Fibroblast of skin of back (primary cell): Measurements from ENCODE around the gene SDHAF3. TPM values are rescaled to one million over a fixed set of nuclear protein-coding genes. Genes with fewer than 3 reads are reported as not detected.
A peak's percentile ranks its signal among the peaks of the same experiment; 100 is the strongest.
"Not testable (repeated sequence)": the region's sequence is repeated elsewhere in the genome, so short reads cannot be mapped to it uniquely, and the experiment has no call there.

Experiments used
- DNase-seq: peaks from one replicate; pipeline ENCODE4 v3.0.0-alpha.2; 2013
- polyA plus RNA-seq, 2 experiments: library from polyadenylated mRNA; unstranded; fragments of 120-200 nt; gene quantifications; one replicate each; pipeline ENCODE4 v1.2.1, GENCODE V29; 2013; ENCODE audit not compliant: insufficient read length in 2 of 2

The SDHAF3 gene
- polyA plus RNA-seq (2013, experiment 1 of 2; ENCODE audit: insufficient read length) = 15.3 TPM
- polyA plus RNA-seq (2013, experiment 2 of 2; ENCODE audit: insufficient read length) = 11.2 TPM

DNA sequence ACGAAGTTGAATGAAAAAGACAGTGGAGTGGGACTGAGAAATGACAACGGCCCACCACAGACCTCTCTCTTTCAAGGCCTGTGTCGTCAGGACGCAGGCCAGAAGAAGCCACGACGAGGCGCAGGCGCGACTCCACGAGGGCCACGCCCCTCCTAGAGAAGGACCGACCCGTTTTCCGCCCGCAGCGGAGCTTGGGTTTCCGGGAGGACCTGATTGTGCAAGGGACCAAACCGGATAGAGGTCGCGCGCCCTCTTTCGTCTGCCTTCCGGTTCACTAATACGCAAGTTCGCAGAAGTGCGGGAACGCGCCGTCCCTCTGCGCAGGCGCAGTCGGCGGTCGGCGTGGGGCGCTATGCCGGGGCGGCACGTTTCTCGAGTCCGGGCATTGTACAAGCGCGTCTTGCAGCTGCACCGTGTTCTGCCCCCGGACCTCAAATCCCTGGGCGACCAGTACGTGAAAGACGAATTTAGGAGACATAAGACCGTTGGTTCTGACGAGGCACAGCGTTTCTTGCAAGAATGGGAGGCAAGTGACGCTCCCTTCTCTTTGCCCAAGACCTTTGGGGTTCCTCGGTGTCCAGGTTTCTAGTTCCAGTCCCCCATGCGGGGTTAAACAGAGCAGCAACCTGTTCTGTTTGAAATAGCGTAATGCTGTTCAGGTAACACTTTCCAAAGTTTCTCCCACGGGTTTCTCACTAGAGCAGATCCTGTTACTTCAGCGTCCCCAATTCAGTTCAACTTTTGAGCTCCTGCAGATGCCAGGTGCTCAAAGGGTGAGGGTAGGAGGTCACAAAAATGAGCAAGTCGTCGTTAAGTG lies at the start of gene SDHAF3:
Gene SDHAF3 (plus strand): TSS at position 327 of the 817 bp plus-strand sequence. CDS start 26 bp downstream, at position 353.
- DNase-seq = peak; percentile 98

DNA sequence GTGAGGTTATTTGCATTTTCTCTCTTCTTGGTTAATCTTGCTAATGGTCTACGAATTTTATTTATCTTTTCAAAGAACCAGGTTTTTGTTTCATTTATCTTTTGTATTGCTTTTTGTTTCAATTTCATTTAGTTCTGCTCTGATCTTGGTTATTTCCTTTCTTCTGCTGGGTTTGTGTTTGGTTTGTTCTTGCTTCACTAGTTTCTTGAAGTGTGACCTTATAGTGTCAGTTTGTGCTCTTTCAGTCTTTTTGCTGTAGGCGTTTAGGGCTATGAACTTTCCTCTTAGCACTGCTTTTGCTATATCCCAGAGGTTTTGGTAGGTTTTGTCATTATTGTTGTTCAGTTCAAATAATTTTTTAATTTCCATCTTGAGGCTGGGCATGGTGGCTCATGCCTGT lies 45.5 kb upstream of the SDHAF3 start:
- DNase-seq = not testable (repeated sequence)

GRCh38 chr7:97075928-97076327 lies 41.6 kb upstream of the SDHAF3 start:
- no peak for DNase-seq

- DNase-seq = no peak
Measured at GRCh38 chr7:97078023-97078969, 39.2 kb upstream of the SDHAF3 start.

GRCh38 chr7:97079300-97079699 lies 38.2 kb upstream of the SDHAF3 start:
- no peak for DNase-seq

DNA sequence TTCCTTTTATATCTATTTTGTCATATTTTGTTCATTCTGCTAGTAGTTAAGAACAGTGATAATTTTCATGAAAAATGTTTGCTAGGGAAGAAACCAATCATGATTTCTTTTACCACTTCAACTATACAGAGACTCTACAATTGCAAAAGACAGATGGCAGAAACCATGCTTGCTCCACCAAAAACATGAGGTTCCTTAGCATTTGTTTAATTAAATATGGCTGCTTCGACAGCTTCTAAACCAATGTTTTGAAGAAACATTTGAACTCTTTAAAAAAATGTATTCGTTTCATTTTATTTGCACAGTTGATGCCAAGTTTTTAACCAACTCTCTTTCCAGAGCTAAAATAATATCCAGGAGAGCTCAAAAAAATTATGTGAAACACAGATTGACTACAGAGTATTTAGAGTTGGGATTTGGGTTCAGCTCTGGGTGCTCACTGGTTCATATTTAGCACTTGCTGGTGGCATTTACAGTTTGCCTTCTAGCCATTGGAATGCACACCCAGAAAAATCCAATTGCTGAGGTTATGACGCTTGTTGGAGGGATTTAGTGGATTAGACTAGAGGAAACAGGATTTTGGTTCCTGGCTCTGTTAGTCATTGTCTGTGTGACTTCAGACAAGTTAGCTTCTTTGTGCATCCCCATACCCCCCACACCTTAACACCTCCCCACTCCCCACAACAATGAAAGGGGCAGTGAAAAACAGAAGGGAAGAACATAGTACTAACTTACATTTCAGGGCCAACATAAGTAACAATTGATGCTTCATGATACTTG lies 35.8 kb upstream of the SDHAF3 start:
- no peak for DNase-seq

DNA sequence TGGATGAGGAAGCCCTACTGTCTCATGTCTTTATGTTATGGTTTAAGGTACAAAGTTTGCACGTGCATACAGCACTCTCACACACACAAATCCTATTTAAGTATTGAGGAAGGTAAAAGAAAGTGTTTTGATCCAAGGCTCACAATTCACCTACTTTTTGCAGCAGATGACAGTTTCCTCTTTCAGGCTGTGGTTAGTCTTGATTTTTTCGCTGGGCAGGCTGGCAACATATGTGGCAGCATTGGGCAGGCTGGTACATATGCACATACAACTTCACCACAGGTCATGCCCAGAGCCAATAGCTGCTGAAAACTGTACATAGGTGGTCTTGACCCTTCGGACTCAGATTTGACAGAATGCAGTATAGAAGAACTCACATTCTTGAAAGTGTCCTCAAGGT lies 29.1 kb upstream of the SDHAF3 start:
- DNase-seq = no peak

- no peak for DNase-seq
Measured at GRCh38 chr7:97089771-97090170, 27.7 kb upstream of the SDHAF3 start.

- no peak for DNase-seq
Measured at GRCh38 chr7:97090761-97091353, 26.6 kb upstream of the SDHAF3 start.

DNA sequence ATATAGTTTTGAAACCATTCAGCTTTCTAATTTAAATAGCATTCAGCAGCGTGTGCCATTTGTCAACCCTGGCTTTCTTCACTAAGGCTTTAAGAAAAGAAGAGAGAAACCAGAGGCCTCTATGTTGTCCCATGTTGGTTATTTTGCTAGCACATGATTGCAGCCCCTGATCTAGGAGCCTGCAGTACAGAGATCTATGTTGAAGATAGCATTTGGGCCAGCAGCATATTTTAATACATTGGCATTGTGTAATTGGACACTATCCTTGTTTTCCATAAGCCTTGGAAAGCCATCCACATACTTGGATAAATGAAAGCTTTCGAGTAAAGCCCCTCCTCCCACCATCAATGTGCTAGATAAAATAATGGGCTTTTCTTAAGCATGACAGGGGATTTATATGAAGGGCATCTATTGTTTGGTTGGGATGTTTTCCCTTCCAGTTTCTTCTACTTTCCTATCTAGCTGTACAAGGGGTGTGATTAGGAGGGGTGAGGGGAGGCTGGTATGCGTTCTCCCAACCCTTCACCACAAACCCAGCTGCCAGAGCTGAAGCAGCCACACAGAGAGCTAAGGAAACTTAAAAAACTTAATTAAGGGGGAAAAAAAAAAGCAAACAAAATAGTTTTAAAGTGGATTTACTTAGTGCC lies 23.1 kb upstream of the SDHAF3 start:
- no peak for DNase-seq

DNA sequence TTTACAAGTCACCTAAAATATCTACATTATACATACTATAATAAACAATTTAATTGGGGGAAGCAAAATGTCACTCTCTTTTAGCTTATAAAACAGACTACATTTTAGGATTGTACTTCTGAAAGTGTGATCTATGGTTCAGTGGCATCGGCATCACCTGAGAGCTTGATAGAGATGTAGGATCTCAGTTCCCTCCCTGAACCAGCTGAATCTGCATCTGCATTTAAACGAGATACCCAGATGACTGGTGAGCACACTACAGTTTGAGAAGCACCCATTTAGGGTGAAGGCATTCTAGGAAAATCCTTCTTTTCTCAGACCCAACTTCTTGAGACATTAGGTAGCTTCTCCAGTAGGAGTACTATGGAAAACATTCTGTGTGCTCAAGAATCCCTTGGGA lies 21.5 kb upstream of the SDHAF3 start:
- DNase-seq = no peak

GRCh38 chr7:97096661-97097060 lies 20.8 kb upstream of the SDHAF3 start:
- DNase-seq = no peak

DNA sequence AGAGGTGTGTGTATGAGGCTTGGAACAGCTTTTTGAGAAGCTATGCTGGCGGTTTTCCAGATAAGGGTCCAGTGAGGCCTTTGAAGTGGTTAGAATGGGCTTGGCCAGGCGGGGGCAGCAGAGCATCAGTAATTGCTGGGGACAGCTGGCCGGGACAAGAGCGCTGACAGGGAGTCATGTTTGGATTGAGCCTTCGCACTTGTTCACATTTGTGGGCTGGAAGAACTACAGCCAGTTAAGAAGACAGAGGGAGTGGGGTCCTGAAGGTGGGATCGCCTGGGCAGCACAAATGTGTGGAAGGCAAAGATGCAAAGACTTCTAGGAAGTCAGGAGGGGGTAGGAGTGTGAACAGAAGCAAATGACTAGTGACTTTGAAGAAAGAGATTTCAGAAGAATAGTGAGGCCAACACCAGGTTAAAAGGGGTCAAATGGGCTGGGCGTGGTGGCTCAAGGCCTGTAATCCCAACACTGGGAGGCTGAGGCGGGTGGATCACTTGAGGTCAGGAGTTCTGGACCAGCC lies 12.7 kb upstream of the SDHAF3 start:
- DNase-seq = peak; percentile 58

DNA sequence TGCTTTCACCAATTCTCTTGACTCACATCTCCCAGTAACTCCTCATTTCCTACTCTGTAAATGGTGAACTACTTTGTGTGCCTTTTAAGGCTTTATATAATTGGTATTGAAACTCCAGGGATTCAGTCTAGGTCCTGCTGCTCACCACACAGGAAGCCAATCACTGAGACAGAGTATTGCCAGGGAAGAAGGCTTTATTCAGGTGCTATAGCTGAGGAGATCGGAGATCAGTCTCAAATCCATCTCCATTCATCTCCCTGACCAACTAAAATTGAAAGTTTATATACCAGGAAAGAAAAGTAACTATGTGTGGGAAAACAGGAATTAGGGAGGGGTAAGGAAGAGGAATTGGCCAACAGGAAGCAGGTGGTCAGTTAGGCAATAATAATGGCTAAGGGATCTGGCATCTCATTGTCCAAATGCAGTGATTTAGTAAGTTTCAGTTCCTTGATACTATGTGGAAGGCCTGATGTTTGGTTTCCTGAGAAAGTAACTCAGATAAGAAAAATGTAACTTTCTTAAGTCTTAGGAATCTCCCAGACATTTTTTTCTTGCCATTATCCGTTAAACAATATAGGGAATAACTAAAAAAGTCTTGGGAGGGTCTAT lies 10.2 kb upstream of the SDHAF3 start:
- no peak for DNase-seq

- DNase-seq = peak; percentile 20
Measured at GRCh38 chr7:97116308-97116707, 1.2 kb upstream of the SDHAF3 start.

DNA sequence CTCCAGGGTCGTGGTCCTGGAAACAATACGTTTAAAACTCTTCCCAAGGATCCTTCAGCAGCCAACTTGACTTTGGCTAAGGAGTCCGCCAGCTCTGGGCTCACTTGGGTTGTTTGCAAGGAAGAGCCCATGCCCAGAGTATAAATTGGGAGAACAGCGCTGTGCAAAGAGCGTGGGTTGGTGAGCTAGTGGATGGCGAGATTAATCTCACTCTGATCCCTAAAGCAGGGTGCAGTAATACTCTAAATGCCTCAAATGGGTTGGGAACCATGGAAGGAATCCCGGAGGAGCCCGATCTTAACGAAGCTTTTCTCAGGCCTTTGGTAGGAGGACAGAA lies 495 bp upstream of the SDHAF3 start:
- no peak for DNase-seq

DNA sequence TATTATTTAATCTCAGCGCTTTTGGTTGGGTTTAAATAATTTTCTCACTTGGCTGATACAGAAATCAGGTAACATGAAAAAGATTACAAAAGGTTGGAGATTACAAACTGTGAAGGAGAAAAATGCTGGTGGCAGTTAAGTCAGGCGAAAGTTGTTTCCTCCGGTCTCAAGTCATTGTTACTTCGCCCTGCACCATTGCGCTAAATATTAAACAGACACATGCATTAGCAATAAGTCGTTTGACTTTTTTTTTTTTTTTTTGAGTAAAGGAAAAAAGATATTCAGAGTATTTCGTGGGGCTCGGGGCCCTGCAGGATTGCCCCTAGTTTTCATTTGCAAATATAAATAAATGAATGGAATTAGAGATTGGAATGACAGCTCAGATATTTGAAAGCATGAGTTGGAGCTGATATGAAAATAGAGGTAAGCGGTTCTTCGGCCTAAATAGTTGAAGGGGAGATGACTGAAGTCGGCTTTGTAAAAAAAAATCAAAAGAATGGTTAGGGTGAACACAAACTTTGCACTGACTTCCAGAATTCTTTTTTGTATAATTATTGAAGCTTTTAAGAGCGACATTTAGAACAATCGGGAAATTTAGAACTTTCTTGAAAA lies 914 bp downstream of the SDHAF3 start:
- DNase-seq = no peak

- no peak for DNase-seq
Measured at GRCh38 chr7:97119747-97120146, 2.2 kb downstream of the SDHAF3 start.

GRCh38 chr7:97120713-97121457 lies 3.4 kb downstream of the SDHAF3 start:
- DNase-seq = no peak

DNA sequence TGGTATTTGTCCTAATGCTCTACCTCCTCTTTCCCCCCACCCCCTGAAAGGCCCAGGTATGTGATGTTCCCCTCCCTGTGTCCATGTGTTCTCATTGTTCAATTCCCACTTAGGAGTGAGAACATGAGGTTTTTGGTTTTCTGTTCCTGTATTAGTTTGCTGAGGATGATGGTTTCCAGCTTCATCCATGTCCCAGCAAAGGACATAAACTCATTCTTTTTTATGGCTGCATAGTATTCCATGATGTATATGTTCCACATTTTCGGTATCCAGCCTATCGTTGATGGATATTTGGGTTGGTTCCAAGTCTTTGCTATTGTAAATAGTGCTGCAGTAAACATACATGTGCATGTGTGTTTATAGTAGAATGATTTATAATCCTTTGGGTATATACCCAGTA lies 5.6 kb downstream of the SDHAF3 start:
- DNase-seq = not testable (repeated sequence)
